GM10847 (cell line): ENCODE data around the gene TIGD1.

ENCODE experiments used
- POLR2A ChIP-seq: IDR thresholded peaks from 2 replicates; pipeline ENCODE4 v1.6.1; 2011; ENCODE audit not compliant: insufficient read length; ENCODE audit errors: extremely low read depth

The TIGD1 gene

GRCh38 chr2:232502911-232503808 is 47.2 kb downstream of the TIGD1 start:
- no peak for TF ChIP-seq POLR2A

- TF ChIP-seq POLR2A, result no peak
Observed at GRCh38 chr2:232502511-232502910, 47.8 kb downstream of the TIGD1 start.

- no peak for TF ChIP-seq POLR2A
Observed at GRCh38 chr2:232501794-232502390, 48.5 kb downstream of the TIGD1 start.

- TF ChIP-seq POLR2A, result no peak
Observed at GRCh38 chr2:232501331-232501771, 49.0 kb downstream of the TIGD1 start.

GRCh38 chr2:232498452-232498851 is 51.9 kb downstream of the TIGD1 start:
- TF ChIP-seq POLR2A, result no peak
